ENCODE results near the gene STPG4. TPM values are rescaled to one million over a fixed set of nuclear protein-coding genes. Genes with fewer than 3 reads are reported as not detected.

The STPG4 gene
- total RNA-seq, 1 experiment from 2014 or later: 10.6 TPM

DNA sequence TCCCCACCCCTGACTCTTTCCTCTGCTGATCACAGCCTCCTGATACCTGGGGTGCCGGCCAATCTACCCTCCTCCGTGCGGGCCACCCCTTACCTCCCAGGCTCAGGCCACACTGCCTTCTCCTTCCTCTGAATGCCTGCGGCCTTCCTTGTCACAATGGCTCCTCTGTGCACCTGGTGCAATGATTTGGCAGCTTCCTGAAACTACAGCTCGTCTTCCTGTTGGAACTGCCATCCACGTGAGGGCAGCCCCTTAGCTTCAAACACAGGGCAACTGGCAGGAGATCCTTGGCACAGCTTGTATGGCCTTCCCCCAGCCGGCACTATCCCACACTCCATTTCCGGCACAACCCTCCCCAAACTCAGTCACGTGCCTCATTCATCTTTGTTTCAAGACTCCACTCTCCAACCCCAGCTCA, 69.0 kb downstream of the STPG4 start:
- intact Hi-C loops (cut with micrococcal nuclease): no loop called here
- ChIA-PET CTCF (no interaction called here), POLR2A (no interaction called here), RAD21 (ENCODE audit: low non-redundant PET in 1 of 2, low total read pairs in 2 of 2, uncharacterized antibody in 2 of 2, unreplicated experiment in 2 of 2) (no interaction called here)
- H3K9ac ChIP-seq (ENCODE audit: low read length): no peak overlapping the region
- peaks cover 24 to 75% of the 10 kb centered on the region in 2 experiments for H3K4me1 ChIP-seq (ENCODE audit: control insufficient read depth in 1 of 2, insufficient read depth in 2 of 2, low read length in 2 of 2)
- H3K27me3 ChIP-seq (ENCODE audit: insufficient read depth, low read length): no peaks in the 10 kb centered on the region
- H3K79me2 ChIP-seq (ENCODE audit: insufficient read depth, low read length): peaks cover 93% of the 10 kb centered on the region
- H3K9me2 ChIP-seq (ENCODE audit: insufficient read depth): no peaks in the 10 kb centered on the region
- BruUV-seq (replicated peaks): no TSS peak
- H4K20me1 ChIP-seq (ENCODE audit: insufficient read depth): no peaks in the 10 kb centered on the region
- no peak overlapping the region for H2AFZ ChIP-seq (ENCODE audit: low read depth, low read length, poor library complexity, severe bottlenecking)
- no peaks in the 10 kb centered on the region for H3K36me3 ChIP-seq (ENCODE audit: control insufficient read depth in 1 of 2, insufficient read depth in 2 of 2, low read length in 2 of 2)
- H3K4me3 ChIP-seq (replicated peaks in 1 of 2; ENCODE audit: low read depth in 1 of 2, low read length in 2 of 2): no peak overlapping the region
- TF ChIP-seq JUND (IDR thresholded peaks at IDR 0.05): no peak
- TF ChIP-seq SP1 (IDR thresholded peaks at IDR 0.05; ENCODE audit: low read depth): no peak
- no peak for TF ChIP-seq REST (IDR thresholded peaks at IDR 0.05; ENCODE audit: low read depth)
- no peaks in the 10 kb centered on the region for H3K9me3 ChIP-seq (ENCODE audit: control insufficient read depth in 1 of 2, insufficient read depth in 1 of 2, low read depth in 1 of 2, low read length in 2 of 2)
- ATAC-seq (no peak), DNase-seq (ENCODE audit: low read depth, low spot score) (no peak)
- no peak overlapping the region for H3K27ac ChIP-seq (ENCODE audit: low read depth, low read length)
- H3K4me2 ChIP-seq (ENCODE audit: low read length): peak overlapping the region; percentile 28; the same call in 1 of the 2 replicates

DNA sequence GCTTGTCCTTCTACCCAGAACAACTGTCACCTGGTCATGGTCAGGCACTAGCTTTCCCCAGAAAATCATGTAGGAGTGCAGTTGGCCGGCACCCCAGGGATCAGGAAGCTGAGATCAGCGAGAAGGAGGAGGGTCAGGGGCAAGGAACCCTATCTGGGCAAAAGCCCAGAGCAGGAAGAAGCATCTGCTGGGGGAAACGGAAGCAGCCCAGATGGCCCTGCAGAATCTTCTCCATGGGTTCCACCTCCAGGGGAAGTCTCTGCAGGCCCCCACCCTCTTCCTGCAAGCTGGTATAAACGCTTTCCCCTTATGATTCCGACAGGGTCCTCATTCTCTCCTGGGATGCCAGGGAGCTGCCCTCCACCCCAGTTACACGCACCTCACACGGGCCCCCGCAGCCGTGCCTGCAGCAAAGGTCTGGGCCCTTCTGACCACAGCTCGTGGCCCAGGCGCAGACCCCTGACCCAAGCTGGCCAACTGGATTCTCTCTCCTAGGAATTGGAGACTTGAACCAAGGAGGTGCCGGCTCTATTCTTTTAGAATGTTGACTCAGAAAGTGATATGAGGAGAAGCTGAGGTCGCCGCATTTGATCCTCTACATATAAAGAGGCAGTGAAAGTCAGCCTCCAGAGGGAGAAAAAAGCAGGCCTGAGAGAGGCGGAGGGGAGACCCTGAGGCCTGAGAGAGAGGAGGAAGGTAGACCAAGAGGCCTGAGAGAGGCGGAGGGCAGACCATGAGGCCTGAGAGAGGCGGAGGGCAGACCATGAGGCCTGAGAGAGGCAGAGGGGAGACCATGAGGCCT, 71.0 kb downstream of the STPG4 start:
- no TSS peak for BruUV-seq (replicated peaks)
- no peak overlapping the region for H3K4me2 ChIP-seq (ENCODE audit: low read length)
- ChIA-PET POLR2A (no interaction called here), RAD21 (ENCODE audit: low non-redundant PET in 1 of 2, low total read pairs in 2 of 2, uncharacterized antibody in 2 of 2, unreplicated experiment in 2 of 2) (no interaction called here), CTCF (no interaction called here)
- H3K79me2 ChIP-seq (ENCODE audit: insufficient read depth, low read length): peaks cover 92% of the 10 kb centered on the region
- no peaks in the 10 kb centered on the region for H3K9me2 ChIP-seq (ENCODE audit: insufficient read depth)
- TF ChIP-seq SIN3A (IDR thresholded peaks at IDR 0.05; ENCODE audit: low read depth) (no peak), JUND (IDR thresholded peaks at IDR 0.05) (no peak), ELF1 (IDR thresholded peaks at IDR 0.05; ENCODE audit: borderline replicate concordance, low read depth) (no peak), ZFX (IDR thresholded peaks at IDR 0.05) (no peak), SRF (IDR thresholded peaks at IDR 0.05; ENCODE audit: low read depth) (no peak), CBX3 (IDR thresholded peaks at IDR 0.05; ENCODE audit: low read depth) (no peak), ZBTB33 (IDR thresholded peaks at IDR 0.05; ENCODE audit: extremely low read depth, insufficient replicate concordance, low read length) (no peak)
- TF ChIP-seq, protein P1, sequence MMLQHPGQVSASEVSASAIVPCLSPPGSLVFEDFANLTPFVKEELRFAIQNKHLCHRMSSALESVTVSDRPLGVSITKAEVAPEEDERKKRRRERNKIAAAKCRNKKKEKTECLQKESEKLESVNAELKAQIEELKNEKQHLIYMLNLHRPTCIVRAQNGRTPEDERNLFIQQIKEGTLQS (IDR thresholded peaks at IDR 0.05): no peak
- H3K36me3 ChIP-seq (ENCODE audit: control insufficient read depth in 1 of 2, insufficient read depth in 2 of 2, low read length in 2 of 2): no peaks in the 10 kb centered on the region
- DNase-seq (ENCODE audit: low read depth, low spot score) (no peak), ATAC-seq (no peak)
- H3K4me3 ChIP-seq (replicated peaks in 1 of 2; ENCODE audit: low read depth in 1 of 2, low read length in 2 of 2): no peak overlapping the region
- no peaks in the 10 kb centered on the region for H3K27me3 ChIP-seq (ENCODE audit: insufficient read depth, low read length)
- H3K4me1 ChIP-seq (ENCODE audit: control insufficient read depth in 1 of 2, insufficient read depth in 2 of 2, low read length in 2 of 2): peaks cover 35 to 76% of the 10 kb centered on the region in 2 experiments
- intact Hi-C loops (cut with micrococcal nuclease): no loop called here
- no peak overlapping the region for H3K9ac ChIP-seq (ENCODE audit: low read length)
- H4K20me1 ChIP-seq (ENCODE audit: insufficient read depth): no peaks in the 10 kb centered on the region
- no peaks in the 10 kb centered on the region for H3K9me3 ChIP-seq (ENCODE audit: control insufficient read depth in 1 of 2, insufficient read depth in 1 of 2, low read depth in 1 of 2, low read length in 2 of 2)
- no peak overlapping the region for H2AFZ ChIP-seq (ENCODE audit: low read depth, low read length, poor library complexity, severe bottlenecking)
- no peak overlapping the region for H3K27ac ChIP-seq (ENCODE audit: low read depth, low read length)
